ENCODE measurements around the gene FAM174C.

Gene FAM174C

DNA sequence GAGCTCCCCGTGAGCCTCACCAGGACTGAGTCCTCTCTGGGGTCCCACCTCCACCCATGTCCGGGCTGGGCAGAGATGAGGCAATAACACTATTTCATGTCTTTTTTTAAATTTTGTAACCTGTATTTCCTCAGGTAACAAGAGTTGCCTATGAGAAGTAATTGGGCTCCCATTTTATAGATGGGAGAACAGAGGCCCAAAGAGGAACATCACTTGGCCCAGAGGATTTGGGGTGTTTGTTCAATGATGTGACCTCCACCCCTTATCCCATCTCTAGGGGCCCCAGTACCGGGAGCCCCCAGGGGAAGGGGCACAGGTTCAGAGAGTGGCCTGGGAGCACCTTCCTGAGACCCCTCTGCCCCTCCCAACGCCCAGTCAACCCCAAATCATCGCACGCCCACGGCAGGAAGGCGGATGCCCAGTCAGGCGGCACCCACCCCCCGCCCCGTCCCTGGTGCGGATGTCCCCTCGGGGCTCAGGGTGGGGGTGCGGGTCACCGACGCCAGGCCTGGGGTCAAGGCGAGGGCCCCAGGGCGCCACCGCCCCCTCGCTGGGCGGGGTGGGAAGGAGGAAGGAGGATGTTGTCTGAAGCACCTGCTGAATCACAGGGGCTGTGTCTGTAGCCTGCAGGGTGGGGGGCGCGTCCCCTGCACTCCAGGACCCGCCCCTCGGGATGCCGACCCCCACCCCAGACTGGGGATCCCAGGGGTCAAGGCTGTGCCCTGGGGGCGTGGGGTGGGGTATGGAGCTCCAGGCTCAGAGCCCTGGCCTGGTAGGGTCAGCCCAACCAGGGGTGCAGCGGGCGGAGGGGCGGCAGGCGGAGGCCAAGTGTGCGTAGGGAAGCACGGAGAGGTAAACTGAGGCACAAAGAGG is 15.2 kb upstream of the FAM174C start:
- DNase-seq (ENCODE audit: low read depth, low spot score), result no peak
- H3K27ac ChIP-seq, result peak overlapping the region; percentile 99

- H3K27ac ChIP-seq, result peak overlapping the region; percentile 99
- no peak for DNase-seq (ENCODE audit: low read depth, low spot score)
Observed at GRCh38 chr19:1260749-1261537, 14.4 kb upstream of the FAM174C start.

GRCh38 chr19:1261538-1261797 is 13.9 kb upstream of the FAM174C start:
- no peak for DNase-seq (ENCODE audit: low read depth, low spot score)
- H3K27ac ChIP-seq, result peak overlapping the region; percentile 99

GRCh38 chr19:1261798-1262622 is 13.3 kb upstream of the FAM174C start:
- no peak for DNase-seq (ENCODE audit: low read depth, low spot score)
- H3K27ac ChIP-seq, result peak overlapping the region; percentile 99

DNA sequence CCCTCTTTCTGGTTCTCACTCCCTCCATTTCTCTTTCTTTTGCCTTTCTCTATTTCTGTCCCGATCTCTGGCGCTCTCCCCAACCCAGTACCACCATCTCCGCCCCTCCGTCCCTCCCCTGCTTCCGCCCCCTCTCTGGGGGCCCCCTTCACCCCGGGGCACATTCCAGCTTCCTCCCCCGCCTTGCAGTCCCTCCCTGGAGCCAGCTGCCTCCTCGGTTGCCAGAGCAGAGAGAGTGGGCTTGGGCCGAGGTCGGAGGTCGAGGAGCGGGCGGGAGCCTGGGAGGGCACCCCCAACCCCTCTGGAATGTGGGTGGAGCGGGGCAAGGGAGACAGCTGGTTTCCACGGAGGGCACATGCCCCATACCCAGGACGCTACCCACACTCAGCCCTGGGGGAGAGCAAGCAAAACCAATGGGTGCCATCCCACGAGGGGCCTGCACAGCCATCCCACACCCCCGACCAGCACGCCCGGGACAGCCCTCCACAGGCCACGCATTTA is 12.7 kb upstream of the FAM174C start:
- no peak for DNase-seq (ENCODE audit: low read depth, low spot score)
- H3K27ac ChIP-seq, result peak overlapping the region; percentile 99

- no peak for DNase-seq (ENCODE audit: low read depth, low spot score)
- peak overlapping the region; percentile 99 for H3K27ac ChIP-seq
Observed at GRCh38 chr19:1263188-1263587, 12.1 kb upstream of the FAM174C start.

- H3K27ac ChIP-seq, result peak overlapping the region; percentile 99
- no peak for DNase-seq (ENCODE audit: low read depth, low spot score)
Observed at GRCh38 chr19:1264801-1265614, 10.3 kb upstream of the FAM174C start.

DNA sequence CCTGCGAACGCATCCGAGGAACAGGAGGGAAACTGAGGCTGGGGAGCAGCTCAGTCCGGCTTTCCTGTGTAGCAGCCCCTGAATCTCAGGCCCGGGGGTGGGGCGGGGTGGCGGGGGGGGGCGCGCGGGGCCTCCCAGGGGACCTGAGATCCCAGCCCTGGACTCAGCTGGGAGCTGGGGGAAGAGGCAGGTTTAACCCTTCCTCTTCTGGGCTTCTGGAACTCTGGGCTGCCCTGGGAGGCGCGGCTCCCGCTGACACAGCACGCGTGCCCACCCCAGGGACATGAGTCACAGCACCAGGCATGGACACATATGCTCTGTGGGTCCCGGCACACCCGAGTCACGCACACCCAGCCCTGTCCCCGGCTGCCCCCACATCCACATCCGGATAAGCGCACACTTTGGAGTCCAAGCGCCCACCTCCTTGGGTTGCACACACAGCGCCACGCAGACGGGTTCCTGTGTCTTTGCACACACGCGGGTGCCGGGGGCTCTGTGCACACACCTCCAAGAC is 9.7 kb upstream of the FAM174C start:
- H3K27ac ChIP-seq, result peak overlapping the region; percentile 99

DNA sequence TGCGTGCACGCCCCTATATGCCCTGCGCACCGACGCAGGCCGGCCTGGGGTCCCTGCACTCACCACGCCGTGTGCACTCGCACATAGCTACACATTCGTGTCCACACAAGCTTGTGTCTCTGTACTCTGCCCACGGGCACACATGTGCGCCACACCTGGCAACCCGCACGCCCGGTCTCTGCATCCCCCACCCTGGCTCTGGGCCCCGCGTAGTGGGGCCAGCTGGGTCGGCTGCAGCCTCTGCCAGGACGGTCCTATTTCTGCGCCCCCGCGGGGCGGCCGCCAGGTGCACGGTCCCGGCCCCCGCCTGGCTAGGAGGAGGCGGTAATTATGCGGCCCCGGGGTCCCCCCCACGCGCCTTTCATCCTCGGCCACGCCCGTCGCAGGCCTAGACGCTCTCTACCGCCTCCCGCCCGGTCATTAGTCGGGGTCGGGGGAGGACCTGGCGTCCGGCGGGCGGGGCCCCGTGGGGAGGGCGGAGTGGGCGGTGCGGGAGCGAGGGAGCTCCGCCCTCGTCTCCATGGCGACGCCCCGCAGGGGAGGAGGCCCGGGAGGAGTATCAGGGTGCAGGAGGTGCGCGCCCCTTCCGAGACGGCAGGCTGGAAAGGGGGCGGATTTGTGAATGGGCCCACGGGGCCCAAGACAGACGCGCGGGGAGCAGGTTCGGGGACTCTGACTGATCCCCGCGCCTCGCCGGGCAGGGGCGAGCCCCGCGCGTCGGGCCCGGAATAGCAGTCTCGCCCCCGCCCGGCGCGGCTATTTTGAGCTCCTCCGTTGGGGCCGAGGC is 9.0 kb upstream of the FAM174C start:
- no peak for DNase-seq (ENCODE audit: low read depth, low spot score)
- peak overlapping the region; percentile 99 for H3K27ac ChIP-seq

More for the DNA sequence above, 9.7 kb upstream of the FAM174C start:
- DNase-seq (ENCODE audit: low read depth, low spot score), result no peak

DNA sequence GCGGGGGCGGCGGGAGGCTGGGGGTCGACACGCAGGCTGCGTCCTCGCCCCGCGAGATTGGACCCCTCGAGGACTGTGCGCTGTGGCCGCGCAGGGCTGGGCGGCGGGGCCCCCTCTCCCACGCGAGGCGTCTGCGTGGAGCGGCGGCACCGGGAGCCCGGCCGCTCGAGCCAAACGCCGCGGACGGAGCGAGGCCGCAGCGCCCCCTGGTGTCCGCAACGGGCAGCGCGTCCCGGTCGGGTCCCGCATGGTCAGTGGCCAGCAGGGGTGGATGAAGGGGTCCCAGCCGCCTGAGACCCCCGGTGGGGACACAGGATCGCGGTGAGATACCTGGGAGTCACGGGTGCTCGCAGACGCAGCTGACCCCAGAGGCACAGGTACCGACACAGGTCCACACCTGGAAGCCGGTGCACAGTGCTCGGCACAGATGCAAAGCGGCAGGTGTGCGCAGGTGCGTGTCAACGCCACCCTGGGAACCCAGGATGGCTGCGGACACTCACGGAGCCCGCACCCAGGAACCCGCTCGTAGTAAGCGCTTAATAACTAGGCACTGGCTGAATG is 8.3 kb upstream of the FAM174C start:
- peak overlapping the region; percentile 99 for H3K27ac ChIP-seq
- no peak for DNase-seq (ENCODE audit: low read depth, low spot score)

DNA sequence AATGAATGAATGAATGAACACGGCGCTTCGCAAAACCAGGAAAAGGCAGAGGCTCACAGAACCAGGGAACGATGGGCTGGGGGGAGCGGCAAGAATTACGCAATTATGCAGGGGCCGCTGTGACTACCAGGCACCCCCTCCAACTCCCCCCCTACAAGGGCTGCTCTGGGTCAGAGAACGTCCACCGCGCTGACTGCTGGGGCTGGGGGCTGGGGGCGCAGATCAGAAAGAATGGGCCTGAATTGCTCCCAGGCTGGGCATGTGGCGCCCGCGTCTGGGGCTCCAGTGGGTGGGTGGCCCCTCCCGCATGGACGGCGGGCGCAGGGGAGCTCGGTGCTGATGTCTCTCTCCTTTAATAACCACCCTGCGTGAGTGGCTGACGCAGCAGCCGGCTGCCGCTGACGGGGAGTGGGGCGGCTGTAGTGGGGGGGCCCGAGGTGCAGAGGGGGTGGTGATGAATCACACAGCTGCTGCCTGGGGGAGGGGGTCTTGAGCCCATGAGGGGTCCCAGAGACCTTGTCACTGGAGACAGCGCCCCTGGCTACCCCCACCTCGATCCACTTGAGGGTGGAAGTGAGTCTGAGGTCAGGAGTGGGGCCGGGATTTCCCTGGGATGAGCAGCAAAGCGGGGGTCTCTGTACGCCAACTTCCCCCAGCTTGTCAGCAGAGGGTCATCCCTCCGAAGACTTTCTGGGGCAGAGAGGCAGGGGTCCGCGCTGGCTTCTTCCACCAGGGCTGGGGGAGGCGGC is 7.7 kb upstream of the FAM174C start:
- peak overlapping the region; percentile 99 for H3K27ac ChIP-seq
- DNase-seq (ENCODE audit: low read depth, low spot score), result no peak

- DNase-seq (ENCODE audit: low read depth, low spot score), result no peak
- peak overlapping the region; percentile 99 for H3K27ac ChIP-seq
Observed at GRCh38 chr19:1268226-1269064, 6.9 kb upstream of the FAM174C start.

DNA sequence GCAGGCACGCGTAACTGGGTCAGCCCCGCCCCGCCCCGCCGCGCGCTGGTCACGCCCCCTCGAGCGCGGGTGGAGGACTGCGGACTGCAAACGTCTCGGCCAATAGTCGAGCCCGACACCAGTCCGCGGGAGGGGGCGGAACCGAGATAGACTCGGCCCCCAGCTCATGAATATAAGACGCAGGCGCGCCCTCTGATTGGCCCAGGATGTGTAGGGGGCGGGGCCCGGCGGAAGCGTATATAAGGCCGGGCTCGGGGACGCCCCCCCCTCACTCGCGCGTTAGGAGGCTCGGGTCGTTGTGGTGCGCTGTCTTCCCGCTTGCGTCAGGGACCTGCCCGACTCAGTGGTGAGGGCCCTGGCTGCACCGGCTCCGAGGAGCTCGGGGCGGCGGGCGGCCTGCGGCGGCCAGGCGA is 6.3 kb upstream of the FAM174C start, which contains the start of gene CIRBP:
Gene CIRBP, plus strand, starts transcription at position 268 of the 413 bp plus-strand sequence. CDS start 1,602 bp downstream, outside the sequence.
- peak; percentile 90 for DNase-seq (ENCODE audit: low read depth, low spot score)
- H3K27ac ChIP-seq, result peak within 1 kb of the TSS; percentile 99

GRCh38 chr19:1269478-1270212 is 5.7 kb upstream of the FAM174C start:
- DNase-seq (ENCODE audit: low read depth, low spot score), result no peak
- H3K27ac ChIP-seq, result peak overlapping the region; percentile 99

DNA sequence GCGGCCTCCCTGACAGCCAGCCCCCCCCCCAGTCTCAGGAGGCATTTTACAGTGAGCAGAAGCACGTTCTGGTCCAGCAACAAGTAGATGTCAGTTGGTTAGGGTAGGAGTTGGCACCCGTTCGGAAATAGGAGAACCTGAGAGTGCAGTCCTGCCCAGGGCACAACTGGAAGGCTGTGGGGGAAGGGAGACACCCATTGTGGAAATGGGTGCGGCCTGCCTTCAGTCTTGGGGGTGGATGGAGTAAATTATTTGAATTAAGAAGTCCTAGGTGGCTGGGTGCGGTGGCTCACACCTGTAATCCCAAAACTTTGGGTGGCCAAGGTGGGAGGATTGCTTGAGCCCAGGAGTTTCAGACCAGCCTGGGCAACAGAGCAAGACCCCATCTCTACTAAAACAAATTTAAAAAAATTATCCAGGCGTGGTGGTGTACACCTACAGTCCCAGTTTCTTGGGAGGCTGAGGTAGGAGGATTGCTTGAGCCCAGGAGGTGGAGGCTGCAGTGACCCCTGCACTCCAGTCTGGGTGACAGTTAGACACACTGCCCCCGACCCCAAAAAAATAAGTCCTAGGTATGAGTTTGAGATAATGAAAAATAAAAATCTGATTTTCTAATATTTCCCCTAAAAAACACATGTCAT is 5.0 kb upstream of the FAM174C start:
- peak overlapping the region; percentile 99 for H3K27ac ChIP-seq
- no peak for DNase-seq (ENCODE audit: low read depth, low spot score)
